SK-N-SH (cell line): ENCODE results near the gene GATAD2A. TPM values are rescaled to one million over a fixed set of nuclear protein-coding genes. Genes with fewer than 3 reads are reported as not detected.

ENCODE experiments used
- CTCF ChIA-PET: fragments of 300-600, 350-600 bp; formaldehyde crosslinking; extraction: SDS; loops from one replicate; lab custom pipeline; 2021; lab: Yijun Ruan, JAX
- POLR2A ChIA-PET: fragments of 350-600 bp; sonication (Branson Sonifier 250); formaldehyde crosslinking; extraction: SDS; loops from one replicate; lab custom pipeline; 2020; ENCODE audit warnings: antibody characterized with exemption, inconsistent platforms; lab: Yijun Ruan, JAX
- DNase-seq: peaks from one replicate; pipeline ENCODE4 v3.0.0; 2012
- H2AFZ ChIP-seq: fragments of 200-600 bp; sonication (generic); 2 replicates; pipeline ENCODE4 v1.8.1; 2016; ENCODE audit warnings: antibody characterized with exemption, mild to moderate bottlenecking, low read depth
- H3F3A ChIP-seq: fragments of 200-600 bp; sonication (generic); replicated peaks from 2 replicates; pipeline ENCODE3; 2016; ENCODE audit warnings: antibody characterized with exemption, mild to moderate bottlenecking; ENCODE audit not compliant: insufficient read depth
- H3K27ac ChIP-seq, 2 experiments: fragments of 200-500 bp in 1 of 2; fragments of 200-600 bp in 1 of 2; sonication (Bioruptor generic) in 1 of 2; sonication (generic), shearing (Covaris generic) in 1 of 2; 2 replicates each; pipeline versions ENCODE4 v1.5.1 to v1.6.1; 2014 to 2016; ENCODE audit warnings: low read depth in 2 of 2, inconsistent platforms in 1 of 2, low read length in 1 of 2, mild to moderate bottlenecking in 1 of 2, mixed read lengths in 1 of 2
- H3K27me3 ChIP-seq: fragments of 200-600 bp; sonication (generic), shearing (Covaris generic); 2 replicates; pipeline ENCODE4 v1.6.1; 2016; ENCODE audit warnings: mixed run types; ENCODE audit not compliant: insufficient read depth
- H3K36me3 ChIP-seq, 2 experiments: fragments of 200-500 bp in 1 of 2; fragments of 200-600 bp in 1 of 2; sonication (Bioruptor generic) in 1 of 2; sonication (generic) in 1 of 2; replicated peaks in 1 of 2; 2 replicates each; pipeline versions ENCODE3 to v1.5.1; 2014 to 2016; ENCODE audit warnings: low read length in 1 of 2, mild to moderate bottlenecking in 1 of 2; ENCODE audit not compliant: insufficient read depth in 2 of 2, control insufficient read depth in 1 of 2
- H3K4me1 ChIP-seq, 2 experiments: fragments of 200-500 bp in 1 of 2; fragments of 200-600 bp in 1 of 2; sonication (Bioruptor generic) in 1 of 2; sonication (generic), shearing (Covaris generic) in 1 of 2; 2 replicates each; pipeline versions ENCODE4 v1.5.1 to v1.6.1; 2014 to 2016; ENCODE audit warnings: low read depth in 1 of 2, low read length in 1 of 2, mixed run types in 1 of 2; ENCODE audit not compliant: insufficient read depth in 2 of 2, control insufficient read depth in 1 of 2
- H3K4me2 ChIP-seq: fragments of 200-600 bp; sonication (generic), shearing (Covaris generic); 2 replicates; pipeline ENCODE4 v1.6.1; 2017; ENCODE audit warnings: mixed run types
- H3K4me3 ChIP-seq, 2 experiments: fragments of 200-500 bp in 1 of 2; fragments of 200-600 bp in 1 of 2; sonication (Bioruptor generic) in 1 of 2; sonication (generic), shearing (Covaris generic) in 1 of 2; 2 replicates each; pipeline versions ENCODE4 v1.5.1 to v1.8.1; 2014 to 2016; ENCODE audit warnings: low read depth in 2 of 2, inconsistent platforms in 1 of 2, low read length in 1 of 2, mild to moderate bottlenecking in 1 of 2, mixed read lengths in 1 of 2, moderate library complexity in 1 of 2
- H3K79me2 ChIP-seq: fragments of 200-600 bp; sonication (generic); 2 replicates; pipeline ENCODE4 v1.8.1; 2017; ENCODE audit warnings: mild to moderate bottlenecking; ENCODE audit not compliant: insufficient read depth
- H3K9ac ChIP-seq: fragments of 200-600 bp; sonication (generic); 2 replicates; pipeline ENCODE4 v1.6.1; 2017; ENCODE audit warnings: mixed run types
- H3K9me2 ChIP-seq: fragments of 200-600 bp; sonication (generic); 2 replicates; pipeline ENCODE4 v1.6.1; 2017; ENCODE audit warnings: mixed run types
- H3K9me3 ChIP-seq: fragments of 200-600 bp; sonication (generic); 2 replicates; pipeline ENCODE4 v1.6.1; 2017; ENCODE audit warnings: mixed run types, mild to moderate bottlenecking, moderate library complexity
- H4K20me1 ChIP-seq: fragments of 200-600 bp; sonication (generic); 2 replicates; pipeline ENCODE4 v1.6.1; 2017; ENCODE audit warnings: mild to moderate bottlenecking, mixed run types; ENCODE audit not compliant: insufficient read depth
- CHD2 ChIP-seq: fragments of 150-350 bp; IDR thresholded peaks from 2 replicates; pipeline ENCODE4 v1.6.1; 2018; ENCODE audit warnings: low read length; ENCODE audit not compliant: partially characterized antibody
- EP300 ChIP-seq, 2 experiments: IDR thresholded peaks; 2 replicates each; pipeline versions ENCODE4 v1.4.0 to v1.6.1; 2012; ENCODE audit warnings: borderline replicate concordance in 1 of 2, low read depth in 1 of 2, low read length in 1 of 2
- EZH2phosphoT487 ChIP-seq: fragments of 200-600 bp; sonication (generic); IDR thresholded peaks from 2 replicates; pipeline ENCODE4 v1.6.1; 2017; ENCODE audit warnings: low read depth, mixed run types, mild to moderate bottlenecking, antibody characterized with exemption, moderate library complexity, borderline replicate concordance
- JUND ChIP-seq: IDR thresholded peaks from 2 replicates; pipeline ENCODE4 v1.4.0; 2012
- NFIC ChIP-seq: IDR thresholded peaks from 2 replicates; pipeline ENCODE4 v1.4.0; 2012; ENCODE audit warnings: borderline replicate concordance
- TAF1 ChIP-seq: IDR thresholded peaks from 2 replicates; pipeline ENCODE4 v1.6.1; 2012; ENCODE audit warnings: low read depth, mild to moderate bottlenecking, low read length, moderate library complexity, borderline replicate concordance
- TEAD4 ChIP-seq: IDR thresholded peaks from 2 replicates; pipeline ENCODE4 v1.4.0; 2012; ENCODE audit warnings: mild to moderate bottlenecking, borderline replicate concordance; ENCODE audit not compliant: insufficient read depth
- YY1 ChIP-seq: IDR thresholded peaks from 2 replicates; pipeline ENCODE4 v1.4.0; 2012; ENCODE audit warnings: low read depth, mild to moderate bottlenecking
- WGBS: methylation state at CpG from one replicate; pipeline ENCODE4 v1.1.6; 2017; ENCODE audit warnings: low lambda C conversion rate; 5-methylcytosine and 5-hydroxymethylcytosine counted together
- polyA plus RNA-seq, 3 experiments: library from polyadenylated mRNA; depleted of rRNA; stranded (reverse); fragments of >200 nt; gene quantifications; 2 replicates each; pipeline ENCODE4 v1.2.3, GENCODE V29; 2012
- TF ChIP-seq, protein P1 (sequence below): fragments of 200-600 bp; sonication (generic); IDR thresholded peaks from 2 replicates; pipeline ENCODE4 v1.6.1; 2017; ENCODE audit warnings: antibody characterized with exemption, mild to moderate bottlenecking, moderate library complexity
- TF ChIP-seq, protein P2 (sequence below): IDR thresholded peaks from 2 replicates; pipeline ENCODE4; 2012
- TF ChIP-seq, protein P3 (sequence below): IDR thresholded peaks from 2 replicates; pipeline ENCODE4 v1.4.0; 2012; ENCODE audit warnings: low read depth, borderline replicate concordance
- TF ChIP-seq, protein P4 (sequence below): fragments of 150-350 bp; IDR thresholded peaks from 2 replicates; pipeline ENCODE4 v1.6.1; 2017; ENCODE audit warnings: antibody characterized with exemption, low read length, low read depth, borderline replicate concordance
- TF ChIP-seq, protein P5 (sequence below): IDR thresholded peaks from 2 replicates; pipeline ENCODE4 v1.4.0; 2012; ENCODE audit warnings: low read depth
- TF ChIP-seq, protein P6 (sequence below): IDR thresholded peaks from 2 replicates; pipeline ENCODE4 v1.6.1; 2012; ENCODE audit warnings: mild to moderate bottlenecking, low read depth, low read length, moderate library complexity

Gene GATAD2A
- polyA plus RNA-seq, 1 of the 3 experiments (the other 2 are of a cell fraction): 36.6 TPM

DNA sequence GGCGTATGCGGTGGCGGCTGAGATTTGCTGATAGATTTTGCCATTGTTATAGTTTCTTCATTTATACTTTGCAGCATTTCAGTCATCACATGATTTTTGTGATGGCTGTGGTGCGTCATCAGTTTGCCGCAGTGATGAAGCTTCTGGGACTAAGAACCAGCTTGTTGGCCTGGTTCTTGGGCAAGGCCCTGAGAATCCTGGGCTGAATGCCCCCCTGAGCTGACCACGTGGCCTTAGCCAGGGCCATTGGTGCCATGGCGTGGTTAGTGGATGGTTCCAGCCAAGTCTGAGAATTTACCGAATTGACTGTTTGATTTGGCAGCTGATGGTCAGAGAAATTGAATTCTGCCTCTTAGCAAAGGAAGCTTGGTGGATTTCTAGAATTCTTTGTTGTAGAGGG is 17.8 kb downstream of the GATAD2A start (continued):
- TF ChIP-seq, protein P1, sequence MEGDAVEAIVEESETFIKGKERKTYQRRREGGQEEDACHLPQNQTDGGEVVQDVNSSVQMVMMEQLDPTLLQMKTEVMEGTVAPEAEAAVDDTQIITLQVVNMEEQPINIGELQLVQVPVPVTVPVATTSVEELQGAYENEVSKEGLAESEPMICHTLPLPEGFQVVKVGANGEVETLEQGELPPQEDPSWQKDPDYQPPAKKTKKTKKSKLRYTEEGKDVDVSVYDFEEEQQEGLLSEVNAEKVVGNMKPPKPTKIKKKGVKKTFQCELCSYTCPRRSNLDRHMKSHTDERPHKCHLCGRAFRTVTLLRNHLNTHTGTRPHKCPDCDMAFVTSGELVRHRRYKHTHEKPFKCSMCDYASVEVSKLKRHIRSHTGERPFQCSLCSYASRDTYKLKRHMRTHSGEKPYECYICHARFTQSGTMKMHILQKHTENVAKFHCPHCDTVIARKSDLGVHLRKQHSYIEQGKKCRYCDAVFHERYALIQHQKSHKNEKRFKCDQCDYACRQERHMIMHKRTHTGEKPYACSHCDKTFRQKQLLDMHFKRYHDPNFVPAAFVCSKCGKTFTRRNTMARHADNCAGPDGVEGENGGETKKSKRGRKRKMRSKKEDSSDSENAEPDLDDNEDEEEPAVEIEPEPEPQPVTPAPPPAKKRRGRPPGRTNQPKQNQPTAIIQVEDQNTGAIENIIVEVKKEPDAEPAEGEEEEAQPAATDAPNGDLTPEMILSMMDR: no peak

DNA sequence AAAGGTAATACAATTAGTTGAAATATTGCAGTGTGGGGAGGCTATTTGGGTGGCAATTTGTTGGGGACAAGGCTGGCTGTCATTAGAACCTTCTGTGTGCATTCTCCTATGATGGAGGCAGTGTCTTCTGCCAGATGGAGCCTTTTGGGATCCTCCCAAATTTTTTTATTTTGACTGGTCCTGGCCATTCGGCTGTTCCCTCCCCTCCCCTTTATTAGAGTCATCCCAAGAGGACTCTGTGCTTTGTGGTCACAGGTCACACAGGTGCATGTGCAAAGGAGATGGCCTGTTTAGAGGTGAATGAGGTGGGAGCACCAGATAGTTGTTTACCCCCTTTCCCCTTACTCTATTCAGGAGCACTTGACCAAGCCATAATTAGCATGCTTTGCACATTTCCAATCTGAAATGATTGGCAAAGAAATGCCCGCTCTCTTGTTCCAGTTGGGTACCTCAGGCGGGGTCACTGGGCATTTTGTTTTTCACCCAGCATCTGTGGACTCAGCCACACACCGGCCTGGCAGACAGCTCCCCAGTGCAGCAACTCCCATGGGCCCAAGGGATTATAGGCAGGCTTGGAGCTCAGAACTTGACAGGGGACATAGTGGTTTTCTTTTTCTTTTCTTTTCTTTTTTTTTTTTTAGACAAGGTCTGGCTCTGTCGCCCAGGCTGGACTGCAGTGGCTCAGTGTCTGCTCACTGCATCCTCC is 19.8 kb downstream of the GATAD2A start:
- no peak overlapping the region for H2AFZ ChIP-seq
- peaks cover 100% of the 10 kb centered on the region for H3K79me2 ChIP-seq
- no peaks in the 10 kb centered on the region for H3K27me3 ChIP-seq
- H3K9me3 ChIP-seq: no peaks in the 10 kb centered on the region
- H3K36me3 ChIP-seq: peaks cover 0 to 3% of the 10 kb centered on the region in 2 experiments
- no peak overlapping the region for H3K27ac ChIP-seq
- no peak overlapping the region for H3K9ac ChIP-seq
- H4K20me1 ChIP-seq: peaks cover 100% of the 10 kb centered on the region
- 92% methylated on average over 5 of the region's 5 CpGs for WGBS
- TF ChIP-seq, protein P2, sequence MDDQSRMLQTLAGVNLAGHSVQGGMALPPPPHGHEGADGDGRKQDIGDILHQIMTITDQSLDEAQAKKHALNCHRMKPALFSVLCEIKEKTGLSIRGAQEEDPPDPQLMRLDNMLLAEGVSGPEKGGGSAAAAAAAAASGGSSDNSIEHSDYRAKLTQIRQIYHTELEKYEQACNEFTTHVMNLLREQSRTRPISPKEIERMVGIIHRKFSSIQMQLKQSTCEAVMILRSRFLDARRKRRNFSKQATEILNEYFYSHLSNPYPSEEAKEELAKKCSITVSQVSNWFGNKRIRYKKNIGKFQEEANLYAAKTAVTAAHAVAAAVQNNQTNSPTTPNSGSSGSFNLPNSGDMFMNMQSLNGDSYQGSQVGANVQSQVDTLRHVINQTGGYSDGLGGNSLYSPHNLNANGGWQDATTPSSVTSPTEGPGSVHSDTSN: no peak
- TF ChIP-seq, protein P3, sequence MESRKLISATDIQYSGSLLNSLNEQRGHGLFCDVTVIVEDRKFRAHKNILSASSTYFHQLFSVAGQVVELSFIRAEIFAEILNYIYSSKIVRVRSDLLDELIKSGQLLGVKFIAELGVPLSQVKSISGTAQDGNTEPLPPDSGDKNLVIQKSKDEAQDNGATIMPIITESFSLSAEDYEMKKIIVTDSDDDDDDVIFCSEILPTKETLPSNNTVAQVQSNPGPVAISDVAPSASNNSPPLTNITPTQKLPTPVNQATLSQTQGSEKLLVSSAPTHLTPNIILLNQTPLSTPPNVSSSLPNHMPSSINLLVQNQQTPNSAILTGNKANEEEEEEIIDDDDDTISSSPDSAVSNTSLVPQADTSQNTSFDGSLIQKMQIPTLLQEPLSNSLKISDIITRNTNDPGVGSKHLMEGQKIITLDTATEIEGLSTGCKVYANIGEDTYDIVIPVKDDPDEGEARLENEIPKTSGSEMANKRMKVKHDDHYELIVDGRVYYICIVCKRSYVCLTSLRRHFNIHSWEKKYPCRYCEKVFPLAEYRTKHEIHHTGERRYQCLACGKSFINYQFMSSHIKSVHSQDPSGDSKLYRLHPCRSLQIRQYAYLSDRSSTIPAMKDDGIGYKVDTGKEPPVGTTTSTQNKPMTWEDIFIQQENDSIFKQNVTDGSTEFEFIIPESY: no peak
- TF ChIP-seq JUND (no peak), NFIC (no peak), EZH2phosphoT487 (no peak), YY1 (no peak), EP300 (IDR thresholded peaks at IDR 0.05; ENCODE audit: borderline replicate concordance in 1 of 2, low read depth in 1 of 2, low read length in 1 of 2) (no peak), CHD2 (no peak), TEAD4 (no peak), TAF1 (no peak)
- TF ChIP-seq, protein P4, sequence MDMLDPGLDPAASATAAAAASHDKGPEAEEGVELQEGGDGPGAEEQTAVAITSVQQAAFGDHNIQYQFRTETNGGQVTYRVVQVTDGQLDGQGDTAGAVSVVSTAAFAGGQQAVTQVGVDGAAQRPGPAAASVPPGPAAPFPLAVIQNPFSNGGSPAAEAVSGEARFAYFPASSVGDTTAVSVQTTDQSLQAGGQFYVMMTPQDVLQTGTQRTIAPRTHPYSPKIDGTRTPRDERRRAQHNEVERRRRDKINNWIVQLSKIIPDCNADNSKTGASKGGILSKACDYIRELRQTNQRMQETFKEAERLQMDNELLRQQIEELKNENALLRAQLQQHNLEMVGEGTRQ: no peak
- TF ChIP-seq, protein P5, sequence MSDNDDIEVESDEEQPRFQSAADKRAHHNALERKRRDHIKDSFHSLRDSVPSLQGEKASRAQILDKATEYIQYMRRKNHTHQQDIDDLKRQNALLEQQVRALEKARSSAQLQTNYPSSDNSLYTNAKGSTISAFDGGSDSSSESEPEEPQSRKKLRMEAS: no peak
- TF ChIP-seq, protein P6, sequence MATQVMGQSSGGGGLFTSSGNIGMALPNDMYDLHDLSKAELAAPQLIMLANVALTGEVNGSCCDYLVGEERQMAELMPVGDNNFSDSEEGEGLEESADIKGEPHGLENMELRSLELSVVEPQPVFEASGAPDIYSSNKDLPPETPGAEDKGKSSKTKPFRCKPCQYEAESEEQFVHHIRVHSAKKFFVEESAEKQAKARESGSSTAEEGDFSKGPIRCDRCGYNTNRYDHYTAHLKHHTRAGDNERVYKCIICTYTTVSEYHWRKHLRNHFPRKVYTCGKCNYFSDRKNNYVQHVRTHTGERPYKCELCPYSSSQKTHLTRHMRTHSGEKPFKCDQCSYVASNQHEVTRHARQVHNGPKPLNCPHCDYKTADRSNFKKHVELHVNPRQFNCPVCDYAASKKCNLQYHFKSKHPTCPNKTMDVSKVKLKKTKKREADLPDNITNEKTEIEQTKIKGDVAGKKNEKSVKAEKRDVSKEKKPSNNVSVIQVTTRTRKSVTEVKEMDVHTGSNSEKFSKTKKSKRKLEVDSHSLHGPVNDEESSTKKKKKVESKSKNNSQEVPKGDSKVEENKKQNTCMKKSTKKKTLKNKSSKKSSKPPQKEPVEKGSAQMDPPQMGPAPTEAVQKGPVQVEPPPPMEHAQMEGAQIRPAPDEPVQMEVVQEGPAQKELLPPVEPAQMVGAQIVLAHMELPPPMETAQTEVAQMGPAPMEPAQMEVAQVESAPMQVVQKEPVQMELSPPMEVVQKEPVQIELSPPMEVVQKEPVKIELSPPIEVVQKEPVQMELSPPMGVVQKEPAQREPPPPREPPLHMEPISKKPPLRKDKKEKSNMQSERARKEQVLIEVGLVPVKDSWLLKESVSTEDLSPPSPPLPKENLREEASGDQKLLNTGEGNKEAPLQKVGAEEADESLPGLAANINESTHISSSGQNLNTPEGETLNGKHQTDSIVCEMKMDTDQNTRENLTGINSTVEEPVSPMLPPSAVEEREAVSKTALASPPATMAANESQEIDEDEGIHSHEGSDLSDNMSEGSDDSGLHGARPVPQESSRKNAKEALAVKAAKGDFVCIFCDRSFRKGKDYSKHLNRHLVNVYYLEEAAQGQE: no peak
- ChIA-PET CTCF (interaction anchor here (0.7 to 2.0 kb wide), 2 partner anchors 8 to 14 kb away, joined by 3 to 7 read pairs; no protein-coding TSS in a partner anchor), POLR2A (no interaction called here)
- H3F3A ChIP-seq: no peaks in the 10 kb centered on the region
- peaks cover 0 to 2% of the 10 kb centered on the region in 2 experiments; a peak in 1 of 4 replicates for H3K4me1 ChIP-seq
- no peaks in the 10 kb centered on the region for H3K9me2 ChIP-seq
- no peak overlapping the region for H3K4me2 ChIP-seq
- no peak overlapping the region for H3K4me3 ChIP-seq
- no peak for DNase-seq
